ENCODE results near the gene EFCAB9.
A peak's percentile ranks its signal among the peaks of the same experiment; 100 is the strongest.

EFCAB9 gene

DNA sequence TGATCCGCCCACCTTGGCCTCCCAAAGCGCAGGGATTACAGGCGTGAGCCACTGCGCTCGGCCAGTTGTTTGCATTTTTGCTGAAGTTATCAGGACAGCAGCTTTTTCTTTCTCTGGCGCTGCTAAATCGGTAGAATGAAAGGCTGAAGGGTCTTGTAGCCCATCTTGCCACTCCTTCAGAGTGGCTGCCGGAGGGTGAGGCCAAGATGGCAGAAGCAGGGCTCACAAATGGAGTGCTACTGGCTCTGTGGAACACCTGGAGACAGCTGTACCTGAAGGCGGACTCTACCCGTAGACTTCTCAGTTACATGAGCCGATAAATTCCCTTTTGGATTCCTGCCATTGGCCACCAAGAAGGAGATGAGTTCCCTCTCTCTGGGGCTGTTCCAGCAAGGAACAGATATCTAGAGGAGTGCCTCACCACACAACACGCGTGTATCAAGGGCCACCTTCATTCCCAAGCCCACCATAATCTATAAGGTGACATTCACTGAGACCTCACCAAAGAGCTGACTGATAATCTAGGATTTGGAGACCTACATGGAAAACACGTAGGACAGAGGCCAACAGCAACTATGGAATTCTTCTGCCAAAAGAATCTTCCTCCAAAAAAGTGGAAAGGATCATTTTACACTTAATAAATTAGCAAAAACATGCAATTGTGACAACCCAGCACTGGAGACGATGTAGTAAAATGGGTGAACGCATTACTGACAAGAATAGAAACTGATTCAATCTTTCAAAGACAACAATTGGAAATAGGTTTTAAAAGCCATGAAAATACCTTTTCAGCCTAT is 27.7 kb upstream of the EFCAB9 start:
- no peak for DNase-seq (ENCODE audit: low read depth)

DNA sequence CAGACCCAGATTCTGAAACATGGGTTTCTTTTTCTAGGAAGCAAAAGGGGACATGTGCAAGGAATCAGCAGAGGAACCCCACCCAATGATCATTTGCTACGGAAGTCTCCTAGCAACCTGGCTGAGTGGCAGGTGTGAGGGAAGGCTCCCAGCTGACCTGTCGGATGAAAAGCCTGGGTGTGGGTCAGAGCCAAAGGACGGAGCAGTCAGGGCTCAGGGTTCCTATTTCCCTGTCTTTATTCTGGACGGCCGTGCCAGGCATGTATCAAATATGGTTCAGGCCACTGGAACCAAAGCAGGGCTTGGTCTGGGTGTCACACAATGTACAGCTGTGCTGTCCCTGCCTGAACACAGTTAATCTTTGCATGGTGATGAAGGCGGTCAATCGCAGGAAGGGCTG is 26.1 kb upstream of the EFCAB9 start:
- no peak for DNase-seq (ENCODE audit: low read depth)

DNA sequence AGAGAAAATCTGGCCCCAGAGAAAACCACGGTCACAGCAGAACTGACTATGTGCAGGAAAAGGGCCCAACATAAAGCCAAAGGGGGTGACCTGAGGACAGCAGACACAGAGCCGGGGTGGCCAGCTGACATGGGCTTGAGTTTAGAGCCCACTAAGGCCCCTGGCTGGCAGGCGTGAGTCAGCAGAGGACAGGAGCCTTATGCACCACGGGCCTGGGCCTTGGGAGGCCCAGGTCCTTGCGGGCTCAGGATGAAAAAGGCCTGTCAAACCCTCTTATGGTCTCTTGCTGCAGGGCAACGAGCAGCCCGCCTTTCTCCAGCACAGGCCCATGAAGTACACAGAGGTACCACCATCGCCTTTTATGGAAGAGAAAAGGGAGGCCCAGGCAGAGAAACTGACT is 25.7 kb upstream of the EFCAB9 start:
- DNase-seq (ENCODE audit: low read depth), result no peak

DNA sequence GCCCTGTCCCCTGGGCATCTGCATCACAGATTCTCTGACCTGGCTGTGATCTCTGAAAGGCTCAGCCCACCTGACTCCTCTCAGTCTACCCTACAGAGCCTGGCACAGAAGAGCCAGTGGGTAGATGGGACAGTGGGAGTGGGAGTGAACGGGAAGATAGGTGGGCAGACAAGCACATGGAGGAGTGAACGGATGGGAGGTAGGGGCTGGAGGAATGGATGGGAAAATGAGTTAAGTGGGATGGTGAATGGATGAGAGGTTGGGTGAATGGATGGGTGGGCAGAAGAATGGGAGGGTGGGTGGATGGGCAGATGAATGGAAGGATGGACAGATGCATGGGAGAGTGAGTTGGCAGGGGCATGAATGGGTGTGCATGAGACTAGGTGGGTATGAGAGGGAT is 24.8 kb upstream of the EFCAB9 start:
- no peak for DNase-seq (ENCODE audit: low read depth)

DNA sequence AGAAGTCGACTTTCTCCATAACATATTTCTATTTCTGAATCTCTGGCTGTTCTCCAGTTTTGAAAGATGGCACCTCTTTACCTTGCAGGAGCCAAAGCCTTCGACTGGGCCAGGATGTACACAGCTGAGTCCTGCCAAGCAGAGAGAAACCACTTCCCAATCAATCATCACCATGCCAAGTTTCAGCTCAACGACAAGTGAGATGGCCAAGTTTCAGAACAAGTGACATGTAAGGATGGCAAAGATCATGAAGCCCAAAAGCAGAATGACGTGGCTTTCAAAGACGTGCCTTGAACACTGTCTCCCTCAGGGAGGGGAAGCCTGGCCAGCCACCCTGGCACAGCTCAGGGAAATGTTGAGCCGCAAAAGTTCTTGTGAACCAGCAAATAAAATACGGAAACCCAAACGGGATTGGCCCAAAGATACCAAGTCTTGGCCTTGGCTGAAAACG is 23.7 kb upstream of the EFCAB9 start:
- DNase-seq (ENCODE audit: low read depth), result no peak

DNA sequence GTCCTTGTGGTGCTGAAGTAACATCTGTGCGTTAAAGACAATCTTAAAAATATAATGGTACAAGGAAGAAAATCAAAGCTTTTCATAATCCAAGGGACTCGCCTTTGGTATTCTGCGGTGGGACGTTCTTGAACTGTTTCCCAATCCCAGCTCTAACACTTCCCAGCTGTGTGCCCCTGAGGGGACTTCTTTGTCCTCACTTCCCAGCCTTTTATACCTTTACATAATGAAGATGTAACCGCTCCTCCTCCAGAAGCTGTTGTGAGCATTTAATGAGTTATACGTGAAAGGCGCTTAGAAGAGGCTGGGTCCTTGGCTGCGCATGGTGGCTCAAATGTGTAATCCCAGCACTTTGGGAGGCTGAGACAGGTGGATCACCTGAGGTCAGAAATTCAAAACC is 22.9 kb upstream of the EFCAB9 start:
- DNase-seq (ENCODE audit: low read depth), result no peak

DNA sequence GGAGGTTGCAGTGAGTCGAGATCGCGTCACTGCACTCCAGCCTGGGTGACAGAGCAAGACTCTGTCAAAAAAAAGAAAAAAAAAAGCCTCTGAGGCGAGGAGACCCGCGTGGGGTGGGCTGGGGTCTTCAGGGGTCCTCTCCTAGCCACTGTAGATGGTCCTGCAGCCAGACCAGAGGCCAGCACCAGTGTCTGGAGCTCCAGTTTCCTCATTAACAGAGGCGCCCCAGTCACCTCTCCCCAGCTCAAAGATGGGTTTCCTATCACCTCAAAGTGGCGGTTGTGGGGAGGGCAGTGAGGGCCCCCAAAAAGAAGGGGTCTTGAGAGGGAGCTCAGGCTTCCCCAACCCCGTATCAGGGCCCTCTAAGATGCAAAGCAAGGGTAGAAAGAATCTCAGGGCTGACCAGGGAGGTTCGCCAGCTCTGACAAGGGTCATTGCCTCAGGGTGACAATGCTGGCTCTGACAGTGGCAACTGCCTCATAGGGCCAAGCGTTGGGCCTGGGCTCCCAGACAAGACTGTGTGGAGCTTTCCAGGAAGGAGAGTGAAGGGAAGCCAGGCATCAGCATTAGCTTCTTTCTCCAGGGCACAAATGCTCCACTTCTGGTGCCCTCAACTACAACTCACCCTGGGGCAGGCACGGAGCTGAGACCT is 20.9 kb upstream of the EFCAB9 start:
- no peak for DNase-seq (ENCODE audit: low read depth)

DNA sequence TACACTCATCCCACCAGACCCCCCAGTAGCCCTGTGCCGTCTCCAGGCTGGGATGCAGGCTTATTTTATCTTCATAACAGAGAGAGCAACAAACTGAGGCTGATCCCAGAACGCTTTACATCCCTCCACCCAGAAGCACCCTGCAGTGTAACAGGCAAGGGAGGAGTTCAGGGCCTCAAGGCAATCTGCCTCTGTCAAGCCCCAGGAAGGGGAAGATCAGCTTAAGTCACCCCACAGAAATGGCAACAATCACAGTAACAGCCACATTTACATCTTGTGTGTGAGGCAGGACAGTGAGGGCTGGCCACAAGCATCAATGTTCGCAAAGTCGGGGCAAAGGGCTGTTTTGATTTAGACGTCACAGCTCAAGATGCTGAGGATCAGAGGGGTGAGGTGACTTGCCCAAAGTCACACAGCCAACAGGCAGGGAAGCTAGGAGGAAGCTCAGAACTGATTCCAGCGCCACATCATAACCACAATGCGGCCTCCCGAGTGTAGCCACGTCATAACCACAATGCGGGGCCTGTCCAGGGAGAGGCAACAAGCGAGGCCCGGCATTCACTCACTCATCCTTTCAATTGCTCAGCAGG is 20.3 kb upstream of the EFCAB9 start:
- peak; percentile 70 for DNase-seq (ENCODE audit: low read depth)

DNA sequence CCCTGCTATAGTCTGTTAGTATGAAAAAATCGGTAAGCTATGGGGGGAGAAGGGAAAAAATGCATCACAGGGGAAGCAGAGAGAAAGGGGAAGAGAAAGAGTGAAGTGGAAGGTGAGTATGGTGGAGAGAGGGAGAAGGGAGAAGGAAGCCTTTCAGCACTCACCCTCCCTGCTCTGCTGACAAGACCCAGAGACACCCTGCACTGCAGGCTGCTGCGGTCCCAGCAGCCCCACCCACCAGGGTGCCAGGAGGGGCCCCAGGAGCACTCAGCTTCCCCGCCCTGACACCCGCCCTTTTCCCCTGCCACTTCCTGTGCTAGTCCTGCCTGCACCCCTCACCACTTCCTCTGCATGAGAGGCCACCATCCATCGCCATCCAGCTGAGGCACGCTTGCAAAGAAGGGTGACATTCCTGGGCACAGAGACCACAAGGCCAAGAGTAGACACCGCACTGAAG is 18.7 kb upstream of the EFCAB9 start:
- DNase-seq (ENCODE audit: low read depth), result peak; percentile 92

DNA sequence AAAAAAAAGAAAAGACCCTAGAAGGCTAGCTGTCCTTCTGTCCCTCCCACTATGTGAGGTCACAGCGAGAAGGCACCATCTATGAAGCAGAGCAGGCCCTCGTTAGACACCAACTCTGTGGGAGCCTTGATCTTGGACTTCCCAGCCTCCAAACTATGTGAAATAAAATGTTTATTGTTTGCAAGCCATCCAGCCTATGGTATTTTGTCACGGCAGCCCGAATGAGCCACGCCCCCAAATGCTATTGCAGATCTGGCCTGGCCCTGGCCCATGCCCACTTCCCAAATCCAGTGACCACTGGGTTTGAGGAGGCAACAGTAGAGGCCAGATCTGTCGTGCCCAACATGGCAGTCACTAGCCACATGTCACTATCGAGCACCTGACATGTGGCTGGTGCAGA is 16.8 kb upstream of the EFCAB9 start:
- no peak for DNase-seq (ENCODE audit: low read depth)

DNA sequence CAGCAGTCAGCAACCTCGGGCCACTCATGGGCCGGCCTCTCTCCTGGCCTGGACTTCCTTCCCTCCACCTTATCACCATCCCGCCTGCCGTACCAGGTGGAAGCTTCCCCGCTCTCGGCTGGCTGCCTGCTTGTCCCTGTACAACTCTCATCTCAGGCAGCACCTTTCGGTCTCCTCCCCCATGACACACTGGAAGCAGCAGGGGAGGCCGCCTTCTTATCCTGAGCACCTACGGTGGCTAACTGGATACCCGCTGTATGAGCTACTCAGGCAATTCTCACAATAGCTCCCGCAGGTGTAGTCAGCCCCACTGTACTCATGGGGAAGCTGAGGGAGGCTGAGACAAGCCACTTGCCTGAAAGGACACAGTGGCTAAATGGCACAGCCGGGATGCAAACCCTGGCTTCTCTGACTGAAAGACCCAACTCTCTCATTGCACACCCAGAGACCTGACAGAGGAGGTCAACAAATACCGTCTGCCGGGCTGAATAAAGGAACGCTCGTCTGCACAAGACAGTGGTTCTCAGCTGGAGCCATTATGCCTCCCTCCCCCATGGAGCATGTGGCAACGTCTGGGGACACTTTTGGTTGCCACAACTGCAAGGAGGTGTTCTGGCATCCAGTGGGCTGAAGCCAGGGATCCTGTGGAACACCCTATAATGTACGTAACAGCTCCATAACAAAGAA is 15.5 kb upstream of the EFCAB9 start:
- peak; percentile 57 for DNase-seq (ENCODE audit: low read depth)

DNA sequence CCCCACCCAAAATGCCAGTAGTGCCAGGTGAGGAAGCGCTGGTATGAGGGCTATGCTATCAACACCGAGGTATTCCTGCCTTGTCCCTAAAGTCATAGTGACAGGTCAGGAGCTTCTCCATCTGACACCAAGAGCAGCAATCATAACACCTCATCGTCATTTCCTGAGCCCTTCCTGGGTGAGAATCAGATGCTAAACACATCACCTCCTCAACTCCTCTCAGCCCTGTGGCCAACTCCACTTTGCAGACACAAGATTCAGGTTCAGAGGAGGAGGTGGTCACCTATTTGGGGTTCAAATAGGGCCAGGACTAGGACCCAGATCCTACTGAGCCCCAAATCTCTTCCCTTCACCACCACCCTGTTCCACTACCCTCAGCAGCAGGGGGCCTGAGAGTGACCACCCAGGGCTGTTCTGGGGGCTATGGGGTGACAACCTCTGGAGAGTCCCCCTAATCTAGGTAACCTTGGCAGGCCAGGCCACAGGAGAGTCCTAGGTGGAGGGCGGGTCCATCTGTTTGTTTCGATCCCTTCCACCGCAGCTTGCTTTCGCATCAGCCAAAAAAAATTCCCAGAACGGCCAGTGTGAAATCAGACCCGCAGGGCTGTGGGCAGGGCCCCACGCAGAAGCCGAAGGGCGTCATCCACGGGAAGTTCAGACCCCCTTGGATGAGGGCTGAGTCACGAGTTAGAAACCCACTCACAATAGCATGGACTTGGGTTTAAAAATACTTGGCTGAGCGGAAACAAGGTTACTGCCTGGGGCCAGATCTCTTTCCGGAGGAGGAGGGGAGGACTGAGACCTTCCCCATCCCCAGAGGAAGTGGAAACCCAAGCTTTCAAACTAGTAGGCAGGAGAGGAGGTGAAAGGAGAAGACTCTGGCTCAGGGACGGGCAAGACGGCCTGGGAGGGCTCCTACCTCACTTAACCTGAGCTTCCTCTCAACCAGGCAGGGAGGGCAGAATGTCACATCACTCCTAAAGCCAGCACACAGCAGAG is 14.7 kb upstream of the EFCAB9 start:
- DNase-seq (ENCODE audit: low read depth), result peak; percentile 52

DNA sequence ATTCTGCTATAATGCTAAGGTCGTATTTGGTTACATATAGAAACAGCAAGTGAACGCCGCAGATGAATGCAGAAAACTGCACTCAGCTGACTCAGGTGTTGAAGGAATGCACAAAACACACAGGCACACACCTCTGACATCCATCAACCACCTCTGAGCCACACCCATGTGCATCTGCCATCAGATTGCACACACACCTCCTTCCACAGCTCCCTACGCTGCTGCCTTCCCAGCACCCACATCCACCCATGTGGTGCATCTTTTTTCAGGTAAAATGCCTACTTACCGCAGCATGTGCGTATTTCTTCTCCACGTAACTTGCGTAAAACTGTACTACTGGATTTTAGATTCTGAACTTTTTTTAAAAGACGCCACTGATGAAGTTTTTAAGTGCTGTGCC is 13.0 kb upstream of the EFCAB9 start:
- DNase-seq (ENCODE audit: low read depth), result peak; percentile 51

DNA sequence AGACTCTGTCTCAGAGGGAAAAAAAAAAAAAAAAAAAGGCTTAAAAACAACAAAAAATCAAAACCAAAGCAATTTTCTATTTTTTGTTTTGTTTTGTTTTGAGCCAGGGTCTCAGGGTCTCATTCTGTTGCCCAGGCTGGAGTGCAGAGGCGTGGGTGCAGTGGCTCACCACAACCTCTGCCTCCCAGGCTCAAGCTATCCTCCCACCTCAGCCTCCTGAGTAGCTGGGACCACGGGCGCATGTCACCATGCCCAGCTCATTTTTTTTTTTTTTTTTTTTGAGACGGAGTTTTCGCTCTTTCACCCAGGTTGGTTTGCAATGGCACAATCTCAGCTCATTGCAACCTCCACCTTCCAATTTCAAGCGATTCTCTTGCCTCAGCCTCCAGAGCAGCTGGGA is 11.7 kb upstream of the EFCAB9 start:
- DNase-seq (ENCODE audit: low read depth), result no peak

DNA sequence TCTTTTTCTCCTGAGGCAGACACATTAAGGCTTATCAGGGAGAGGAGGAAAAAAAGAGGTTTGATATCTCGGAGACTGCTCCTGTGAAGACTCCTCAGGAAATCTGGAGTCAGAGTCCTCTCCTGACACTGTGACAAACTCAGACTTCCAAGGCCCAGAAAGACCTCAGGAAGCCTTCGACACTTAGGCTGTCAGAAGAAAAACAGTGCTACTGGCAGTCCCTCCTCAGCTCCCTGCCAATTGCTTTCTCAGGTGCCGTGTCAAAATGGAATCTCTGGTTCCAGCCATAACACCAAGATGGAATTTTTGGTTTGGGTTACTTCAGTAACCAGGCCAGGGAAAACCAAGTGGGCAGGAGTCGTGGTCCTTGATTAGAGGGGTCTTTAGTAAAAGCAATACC is 10.1 kb upstream of the EFCAB9 start:
- no peak for DNase-seq (ENCODE audit: low read depth)

DNA sequence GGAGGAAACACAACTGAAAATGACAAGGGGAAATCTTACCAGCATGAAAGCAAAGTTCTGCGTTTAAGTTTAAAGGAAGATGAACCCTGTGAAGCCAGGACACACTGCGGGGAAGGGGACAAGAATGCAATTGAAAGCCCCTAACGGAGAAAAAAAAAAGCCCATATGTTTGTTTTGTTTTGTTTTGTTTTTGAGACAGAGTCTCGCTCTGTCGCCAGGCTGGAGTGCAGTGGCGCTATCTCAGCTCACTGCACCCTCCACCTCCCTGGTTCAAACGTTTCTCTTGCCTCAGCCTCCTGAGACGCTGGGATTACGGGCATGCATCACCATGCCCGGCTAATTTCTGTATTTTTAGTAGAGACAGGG is 8.9 kb upstream of the EFCAB9 start:
- no peak for DNase-seq (ENCODE audit: low read depth)

DNA sequence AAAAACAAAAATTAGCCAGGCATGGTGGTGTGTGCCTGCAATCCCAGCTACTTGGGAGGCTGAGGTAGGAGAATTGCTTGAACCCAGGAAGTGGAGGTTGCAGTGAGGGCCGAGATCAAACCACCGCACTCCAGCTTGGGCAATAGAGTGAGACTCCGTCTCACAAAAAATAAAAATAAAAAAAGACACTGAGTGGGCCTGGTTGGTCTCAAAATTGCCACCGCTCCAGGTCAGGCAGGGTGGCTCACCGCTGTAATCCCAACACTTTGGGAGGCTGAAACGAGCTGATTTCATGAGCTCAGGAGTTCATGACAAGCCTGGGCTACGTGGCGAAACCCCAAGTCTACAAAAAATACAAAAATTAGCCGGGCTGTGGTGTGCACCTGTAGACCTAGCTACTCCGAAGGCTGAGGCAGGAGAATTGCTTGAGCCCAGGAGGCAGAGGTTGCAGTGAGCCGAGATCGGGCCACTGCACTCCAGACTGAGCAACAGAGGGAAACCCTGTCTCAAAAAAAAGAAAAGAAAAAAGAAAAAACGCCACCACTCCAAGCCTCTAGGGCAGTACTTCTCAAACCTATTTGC is 7.8 kb upstream of the EFCAB9 start:
- no peak for DNase-seq (ENCODE audit: low read depth)

DNA sequence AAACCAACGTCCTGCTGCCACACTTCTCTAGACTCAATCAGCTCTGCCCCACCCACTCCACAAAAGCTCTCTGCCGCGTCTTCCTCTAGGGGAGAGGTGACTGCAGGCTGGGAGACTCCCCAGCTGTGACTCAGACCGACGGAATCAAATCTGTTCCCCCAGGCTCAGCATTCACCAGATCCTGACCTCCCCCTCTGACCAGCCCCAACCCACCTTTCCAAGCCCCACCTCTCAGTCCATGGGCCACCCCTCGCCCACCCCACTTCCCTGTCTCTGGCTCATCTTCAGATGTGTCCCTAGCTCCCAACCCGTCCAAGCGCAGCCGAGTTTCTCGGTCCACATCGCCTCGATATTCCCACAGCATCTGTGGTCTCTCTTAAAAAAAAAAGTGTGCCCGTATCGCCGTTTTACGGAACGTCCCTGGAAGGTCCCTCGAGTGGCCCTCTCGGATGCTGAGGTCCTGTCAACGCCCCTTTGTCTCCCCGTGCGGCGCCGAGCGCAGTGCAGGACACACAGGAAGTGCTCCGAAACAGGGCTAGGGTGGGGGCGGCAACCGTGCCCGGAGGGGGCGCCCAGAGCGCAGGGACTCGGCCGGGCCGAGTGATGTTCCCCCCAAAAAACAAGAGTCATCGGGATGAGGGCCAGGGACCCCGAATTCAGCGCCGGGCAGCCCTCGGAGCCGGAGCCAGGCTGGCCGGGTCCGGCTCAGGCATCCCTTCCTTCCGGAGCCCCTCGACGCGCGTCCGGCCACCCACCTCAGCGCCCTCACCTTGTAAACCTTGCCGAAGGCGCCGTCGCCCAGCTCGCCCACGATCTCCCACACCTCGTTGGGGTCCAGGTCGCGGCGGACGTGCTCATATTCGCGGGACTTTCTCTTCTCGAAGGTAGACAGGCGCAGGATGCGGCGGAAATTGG is 6.6 kb upstream of the EFCAB9 start:
- peak; percentile 75 for DNase-seq (ENCODE audit: low read depth)

DNA sequence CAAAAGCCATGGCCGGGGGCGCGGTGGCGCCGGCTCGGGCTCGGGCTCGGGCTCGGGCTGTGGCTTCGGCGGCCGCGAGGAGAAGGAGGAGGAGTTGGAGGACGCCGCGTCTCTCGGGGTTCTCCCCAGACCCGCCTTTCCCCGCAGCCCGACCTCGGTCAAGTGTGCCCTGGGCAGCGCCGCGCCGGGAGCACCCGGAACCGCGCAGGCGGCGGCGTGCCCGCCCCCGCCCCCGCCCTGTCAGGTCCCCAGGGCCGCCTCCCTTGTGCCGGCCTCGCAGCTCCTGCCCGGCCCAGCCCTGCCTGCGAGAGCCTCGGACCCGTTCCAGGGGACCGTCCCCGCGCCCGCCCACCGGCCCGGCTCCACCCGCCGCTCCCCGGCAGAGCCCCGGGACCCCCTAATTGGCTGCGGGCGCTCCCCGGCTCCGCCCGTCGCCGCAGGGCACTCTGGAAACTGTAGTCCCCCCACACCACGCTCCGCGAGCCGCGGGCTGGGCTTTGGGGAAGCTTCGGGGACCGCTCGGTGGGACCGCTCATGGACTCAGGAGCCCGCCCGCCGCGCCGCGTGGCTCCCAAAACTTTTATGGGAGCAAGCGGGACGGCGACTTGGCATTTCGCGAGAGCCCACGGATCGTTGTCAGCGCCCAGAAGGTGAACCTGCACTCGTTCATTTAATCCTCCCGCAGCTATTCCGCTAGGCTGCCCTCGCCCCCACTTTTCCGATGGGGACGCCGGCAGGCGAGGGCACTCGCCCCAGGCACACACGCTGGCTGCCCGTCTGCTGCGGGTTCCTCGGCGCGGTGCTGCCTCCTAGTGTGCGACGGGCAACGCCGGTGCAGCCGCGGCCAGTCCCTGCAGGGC is 5.7 kb upstream of the EFCAB9 start, which contains the start of gene STK10:
Gene STK10, minus strand, starts transcription at position 192 of the 860 bp plus-strand sequence. Its CDS starts 182 bp downstream, at position 10.
- peak; percentile 81 for DNase-seq (ENCODE audit: low read depth)
